Lower leg skin (tissue), 4 donors: ENCODE results near the gene ATP13A3. TPM values are rescaled to one million over a fixed set of nuclear protein-coding genes. Genes with fewer than 3 reads are reported as not detected.
A peak's percentile ranks its signal among the peaks of the same experiment; 100 is the strongest.

ENCODE experiments used
- DNase-seq, 2 donors: peaks; one replicate each; pipeline ENCODE4 v3.0.0-alpha.2; 2019; ENCODE audit warnings: low spot score in 2 of 2
- H3K4me3 ChIP-seq: fragments of 200-600 bp; sonication (generic); 2 replicates; pipeline ENCODE4 v1.5.1; 2017; ENCODE audit warnings: mild to moderate bottlenecking, low read depth; ENCODE audit not compliant: poor library complexity, severe bottlenecking
- POLR2A ChIP-seq, 2 donors: fragments of 450-650 bp; IDR thresholded peaks; one replicate each; pipeline ENCODE4 v1.6.1; 2016 to 2017; ENCODE audit warnings: antibody characterized with exemption in 2 of 2, mild to moderate bottlenecking in 1 of 2, moderate library complexity in 1 of 2
- WGBS, 2 donors: methylation state at CpG; one replicate each; pipeline ENCODE4 v1.1.5; 2018; 5-methylcytosine and 5-hydroxymethylcytosine counted together
- intact Hi-C: fragments of 100-400 bp; cut with DNase I; formaldehyde crosslinking; loops from one replicate; pipeline ENCODE4 v1.15.0; 2023; ENCODE audit warnings: low total_unique reads
- total RNA-seq, 4 donors: library from RNA; depleted of rRNA; stranded (reverse); fragments of >200 nt; gene quantifications; one replicate each; pipeline ENCODE4 v1.1.0, GENCODE V29; 2016
- TF ChIP-seq, protein P1 (sequence below), 3 donors: fragments of 450-650 bp; IDR thresholded peaks; one replicate each; pipeline ENCODE4 v1.5.1; 2016; ENCODE audit warnings: antibody characterized with exemption in 3 of 3, mild to moderate bottlenecking in 3 of 3, moderate library complexity in 2 of 3

Gene ATP13A3
- total RNA-seq, 4 donors from 2014 or later: 35.0 to 40.6 (median 38.2) TPM

DNA sequence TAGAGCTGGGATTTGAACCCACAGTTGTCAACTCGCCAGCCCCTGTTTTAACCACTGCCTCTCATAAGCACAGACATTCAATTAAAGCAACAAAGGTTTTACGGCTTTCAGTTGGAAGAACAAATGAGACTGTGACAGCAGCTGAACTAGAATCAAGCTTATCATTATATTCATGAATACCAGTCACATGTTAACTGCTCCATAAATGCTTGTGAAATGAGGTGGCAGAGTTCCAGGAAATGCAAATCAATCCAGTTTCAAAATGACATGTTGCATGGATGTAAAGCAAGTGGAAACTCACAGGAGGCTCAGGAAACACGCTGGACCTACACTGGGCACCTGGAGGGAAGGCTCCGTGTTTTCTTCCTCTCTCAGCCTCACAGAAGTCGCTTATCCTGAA is 91.6 kb downstream of the ATP13A3 start:
- no peak for TF ChIP-seq POLR2A (IDR thresholded peaks at IDR 0.05)
- TF ChIP-seq, protein P1, sequence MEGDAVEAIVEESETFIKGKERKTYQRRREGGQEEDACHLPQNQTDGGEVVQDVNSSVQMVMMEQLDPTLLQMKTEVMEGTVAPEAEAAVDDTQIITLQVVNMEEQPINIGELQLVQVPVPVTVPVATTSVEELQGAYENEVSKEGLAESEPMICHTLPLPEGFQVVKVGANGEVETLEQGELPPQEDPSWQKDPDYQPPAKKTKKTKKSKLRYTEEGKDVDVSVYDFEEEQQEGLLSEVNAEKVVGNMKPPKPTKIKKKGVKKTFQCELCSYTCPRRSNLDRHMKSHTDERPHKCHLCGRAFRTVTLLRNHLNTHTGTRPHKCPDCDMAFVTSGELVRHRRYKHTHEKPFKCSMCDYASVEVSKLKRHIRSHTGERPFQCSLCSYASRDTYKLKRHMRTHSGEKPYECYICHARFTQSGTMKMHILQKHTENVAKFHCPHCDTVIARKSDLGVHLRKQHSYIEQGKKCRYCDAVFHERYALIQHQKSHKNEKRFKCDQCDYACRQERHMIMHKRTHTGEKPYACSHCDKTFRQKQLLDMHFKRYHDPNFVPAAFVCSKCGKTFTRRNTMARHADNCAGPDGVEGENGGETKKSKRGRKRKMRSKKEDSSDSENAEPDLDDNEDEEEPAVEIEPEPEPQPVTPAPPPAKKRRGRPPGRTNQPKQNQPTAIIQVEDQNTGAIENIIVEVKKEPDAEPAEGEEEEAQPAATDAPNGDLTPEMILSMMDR (IDR thresholded peaks at IDR 0.05): no peak
- intact Hi-C loops: loop anchor here (5.0 kb wide), 1 partner anchor 58 kb away; no protein-coding TSS in a partner anchor
- H3K4me3 ChIP-seq: no peak overlapping the region
- WGBS, 2 donors: 65 to 67% methylated on average over 5 of the region's 5 CpGs
- DNase-seq: no peak

DNA sequence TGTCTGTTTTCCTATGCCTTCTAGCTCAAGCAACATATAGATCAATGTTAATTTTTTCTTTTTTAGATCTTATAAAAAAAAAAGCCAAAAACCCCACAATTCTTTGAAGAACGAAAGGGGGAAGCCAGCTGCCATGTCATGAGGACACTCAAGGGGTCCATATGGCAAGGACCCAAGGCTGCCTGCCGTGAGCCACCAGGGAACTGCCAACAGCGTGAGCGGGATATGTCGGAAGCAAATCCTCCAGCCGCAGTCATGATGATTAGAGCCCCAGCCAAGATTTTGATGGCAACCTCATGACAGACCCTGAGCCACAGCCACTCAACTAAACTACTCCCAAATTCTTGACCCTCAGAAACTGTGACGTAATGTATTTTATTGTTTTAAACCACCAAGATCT is 94.2 kb downstream of the ATP13A3 start:
- TF ChIP-seq, protein P1 (IDR thresholded peaks at IDR 0.05): no peak
- TF ChIP-seq POLR2A (IDR thresholded peaks at IDR 0.05): no peak
- intact Hi-C loops: no loop called here
- 86 to 89% methylated on average over 7 of the region's 7 CpGs for WGBS, 2 donors
- DNase-seq: no peak
- no peak overlapping the region for H3K4me3 ChIP-seq

DNA sequence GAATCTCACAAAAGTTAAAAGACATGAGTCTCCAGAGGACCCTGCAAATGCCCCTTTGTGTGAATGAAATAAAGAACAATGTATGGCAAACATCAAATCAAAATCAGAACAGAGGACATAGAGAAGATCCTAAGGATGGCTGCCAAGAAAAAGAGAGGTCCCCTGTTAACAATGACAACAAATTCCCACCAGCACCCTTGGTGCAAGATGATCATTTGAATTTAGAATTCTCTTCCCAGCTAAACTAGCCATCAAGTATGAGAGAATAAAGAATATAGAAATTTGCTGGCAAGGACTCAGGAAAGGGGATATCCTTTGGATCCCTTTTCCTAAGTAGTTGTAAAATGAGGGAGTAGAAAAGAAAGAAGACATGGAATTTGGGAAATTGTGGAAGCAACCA is 96.0 kb downstream of the ATP13A3 start:
- no peak for DNase-seq
- no peak overlapping the region for H3K4me3 ChIP-seq
- intact Hi-C loops: no loop called here
- TF ChIP-seq, protein P1 (IDR thresholded peaks at IDR 0.05): no peak
- no peak for TF ChIP-seq POLR2A (IDR thresholded peaks at IDR 0.05)

DNA sequence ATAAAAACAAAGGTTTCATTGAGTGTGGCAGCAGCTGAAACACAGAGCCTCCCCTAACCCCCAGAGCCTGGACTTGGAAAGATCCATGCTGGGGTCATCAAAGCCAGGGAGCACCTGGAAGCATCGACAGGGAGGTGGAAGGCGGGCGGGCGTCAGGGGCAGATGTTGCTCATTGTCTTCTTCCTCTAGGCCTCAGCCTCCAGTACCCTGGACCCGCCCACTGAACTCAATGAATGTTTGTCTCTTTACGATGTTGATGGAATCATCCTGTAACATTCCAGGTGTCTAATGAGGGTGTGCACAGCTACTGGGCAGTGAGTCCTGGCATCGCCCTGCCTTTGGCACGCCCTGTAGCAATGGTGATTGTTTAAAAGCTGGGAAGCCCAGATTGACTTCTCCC is 97.5 kb downstream of the ATP13A3 start:
- intact Hi-C loops: no loop called here
- no peak overlapping the region for H3K4me3 ChIP-seq
- DNase-seq: peak in 1 of 2 donors; percentile 70
- TF ChIP-seq, protein P1 (IDR thresholded peaks at IDR 0.05): no peak
- no peak for TF ChIP-seq POLR2A (IDR thresholded peaks at IDR 0.05)
- WGBS, 2 donors: 80 to 84% methylated on average over 8 of the region's 8 CpGs

DNA sequence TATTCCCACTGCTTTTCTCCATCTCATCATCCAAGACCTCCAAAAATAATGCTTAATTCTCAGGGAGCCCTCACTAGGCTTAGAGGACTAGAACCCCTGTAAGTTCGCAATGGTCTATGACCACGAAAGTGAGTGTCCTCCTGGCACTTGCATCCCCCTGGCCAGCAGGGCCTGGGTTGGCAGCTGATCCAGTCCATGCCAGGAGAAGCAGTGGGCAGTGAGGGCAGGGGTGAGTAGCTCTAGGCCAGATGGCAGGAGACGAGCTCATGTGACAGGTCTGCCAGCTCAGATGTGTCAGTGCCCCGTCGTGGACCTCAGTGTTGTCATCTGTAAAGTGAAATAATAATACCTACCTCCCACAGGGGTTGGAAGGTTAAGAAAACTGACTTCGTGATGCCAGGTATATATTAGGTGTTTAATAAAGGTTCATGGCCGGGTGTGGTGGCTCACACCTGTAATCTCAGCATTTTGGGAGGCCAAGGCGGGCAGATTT is 98.8 kb downstream of the ATP13A3 start:
- intact Hi-C loops: no loop called here
- no peak overlapping the region for H3K4me3 ChIP-seq
- WGBS, 2 donors: 95% methylated on average over 8 of the region's 8 CpGs
- no peak for TF ChIP-seq POLR2A (IDR thresholded peaks at IDR 0.05)
- TF ChIP-seq, protein P1 (IDR thresholded peaks at IDR 0.05): no peak
- DNase-seq: peak in 1 of 2 donors; percentile 49

DNA sequence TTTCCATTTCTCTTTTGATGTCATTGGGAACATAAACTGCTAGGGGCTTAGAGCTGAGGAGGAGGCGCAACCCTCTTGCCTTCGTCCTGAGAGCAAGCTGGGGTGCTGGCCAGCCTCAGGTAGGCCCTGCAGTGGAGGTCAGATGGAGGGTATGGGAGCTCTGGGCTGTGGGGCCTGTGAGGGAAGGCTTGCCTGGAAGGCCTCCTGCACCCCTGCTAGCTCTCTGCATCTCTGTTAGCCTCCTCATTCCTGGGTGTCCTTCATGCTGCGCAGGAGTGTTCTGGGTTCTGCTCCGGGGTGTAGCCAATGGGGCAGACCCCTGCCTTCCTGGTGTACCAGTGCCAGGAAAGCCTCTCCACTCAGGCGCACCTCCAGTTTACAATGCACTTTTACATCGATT is 99.5 kb downstream of the ATP13A3 start:
- intact Hi-C loops: no loop called here
- DNase-seq: peak in 1 of 2 donors; percentile 29
- no peak for TF ChIP-seq POLR2A (IDR thresholded peaks at IDR 0.05)
- TF ChIP-seq, protein P1 (IDR thresholded peaks at IDR 0.05): no peak
- no peak overlapping the region for H3K4me3 ChIP-seq
- WGBS, 2 donors: 96 to 99% methylated on average over 6 of the region's 6 CpGs
